ENCODE data around the gene EXT2. TPM values are rescaled to one million over a fixed set of nuclear protein-coding genes. Genes with fewer than 3 reads are reported as not detected.

Gene EXT2
- total and polyA plus RNA-seq, 2 experiments from 2014 or later = 15.9 to 48.6 TPM

GRCh38 chr11:44096360-44097185, 1.1 kb downstream of the EXT2 start:
- H3F3A ChIP-seq (replicated peaks; ENCODE audit: low read depth) = no peaks in the 10 kb centered on the region
- H3K4me3 ChIP-seq = peak overlapping the region; percentile 89
- H3K27ac ChIP-seq (ENCODE audit: low read depth) = no peak overlapping the region
- peaks cover 6% of the 10 kb centered on the region for H4K20me1 ChIP-seq (replicated peaks; ENCODE audit: insufficient read depth)
- H3K27me3 Mint-ChIP-seq (ENCODE audit: insufficient read depth, low read depth, poor library complexity) = peaks cover 9% of the 10 kb centered on the region
- H3K36me3 Mint-ChIP-seq (ENCODE audit: low read depth) = no peaks in the 10 kb centered on the region
- no peaks in the 10 kb centered on the region for H3K36me3 ChIP-seq (ENCODE audit: insufficient read depth)
- H2AFZ ChIP-seq = peak overlapping the region; percentile 90
- ATAC-seq (no peak), DNase-seq (ENCODE audit: low spot score) (no peak)
- no peaks in the 10 kb centered on the region; the same call in 1 of the 2 replicates for H3K9me2 ChIP-seq (ENCODE audit: insufficient read depth)
- peak overlapping the region; percentile 93 for H3K4me2 ChIP-seq
- TF ChIP-seq NANOG (IDR thresholded peaks at IDR 0.05; ENCODE audit: borderline replicate concordance) = no peak
- no peak for TF ChIP-seq CTCF (conservative IDR thresholded peaks at IDR 0.05; ENCODE audit: low read depth in 2 of 2)
- no peak for TF ChIP-seq ZNF462 (CRISPR knock-in tag; IDR thresholded peaks at IDR 0.05)
- no peak for TF ChIP-seq CREB1 (CRISPR knock-in tag; IDR thresholded peaks at IDR 0.05; ENCODE audit: low read depth)
- no peak for TF ChIP-seq STAT1 (IDR thresholded peaks at IDR 0.05; ENCODE audit: unreplicated experiment)
- TF ChIP-seq EZH2 (IDR thresholded peaks at IDR 0.05; ENCODE audit: low read depth, unreplicated experiment) = no peak
- TF ChIP-seq ZNF331 (CRISPR knock-in tag; IDR thresholded peaks at IDR 0.05; ENCODE audit: low read depth) = no peak
- no peak for TF ChIP-seq REST (IDR thresholded peaks at IDR 0.05; ENCODE audit: unreplicated experiment)
- TF ChIP-seq ETS1 (IDR thresholded peaks at IDR 0.05) = no peak
- no peak for TF ChIP-seq ZNF114 (CRISPR knock-in tag; IDR thresholded peaks at IDR 0.05)
- TF ChIP-seq POLR2AphosphoS5 (IDR thresholded peaks at IDR 0.05; ENCODE audit: low read depth) = no peak
- no peak for TF ChIP-seq JUNB (IDR thresholded peaks at IDR 0.05; ENCODE audit: unreplicated experiment)
- TF ChIP-seq EZH2phosphoT487 (IDR thresholded peaks at IDR 0.05; ENCODE audit: unreplicated experiment) = no peak
- no peak overlapping the region for H3K27ac Mint-ChIP-seq
- peaks cover 5% of the 10 kb centered on the region; the same call in 2 of the 3 replicates for H3K4me1 Mint-ChIP-seq
- no peaks in the 10 kb centered on the region for H3K27me3 ChIP-seq (ENCODE audit: insufficient read depth)
- 0 out of 2 replicates have a peak, but pooled peaks cover 7% of the 10 kb centered on the region for H3K4me1 ChIP-seq (ENCODE audit: insufficient read depth)
- peaks cover 36% of the 10 kb centered on the region for H3K79me2 ChIP-seq (replicated peaks; ENCODE audit: insufficient read depth)
- H3K4me3 Mint-ChIP-seq = peak overlapping the region; percentile 83
- H3K9me3 Mint-ChIP-seq = no peaks in the 10 kb centered on the region
